Kidney epithelial cell (primary cell): ENCODE data around the gene DUSP3. TPM values are rescaled to one million over a fixed set of nuclear protein-coding genes. Genes with fewer than 3 reads are reported as not detected.

Experiments
- DNase-seq: peaks from one replicate; pipeline ENCODE4 v3.0.0-alpha.2; 2010; ENCODE audit warnings: low read depth
- H3K27me3 ChIP-seq: 2 replicates; pipeline ENCODE4 v1.6.0; 2011; ENCODE audit warnings: low read length; ENCODE audit not compliant: control insufficient read depth, insufficient read depth
- H3K36me3 ChIP-seq: 2 replicates; pipeline ENCODE4 v1.5.1; 2011; ENCODE audit warnings: low read length; ENCODE audit not compliant: control insufficient read depth, insufficient read depth
- H3K4me3 ChIP-seq: 2 replicates; pipeline ENCODE4 v1.5.1; 2011; ENCODE audit warnings: low read depth, mild to moderate bottlenecking, control low read depth, low read length
- total RNA-seq: library from RNA; depleted of rRNA; stranded (reverse); fragments of >200 nt; gene quantifications from 2 replicates; pipeline ENCODE4 v1.2.3, GENCODE V29; 2015
- TF ChIP-seq, protein P1 (sequence below): IDR thresholded peaks from 2 replicates; pipeline ENCODE4 v1.5.1; 2011; ENCODE audit warnings: mild to moderate bottlenecking, moderate library complexity, low read length, control low read depth, inconsistent platforms; ENCODE audit not compliant: insufficient read depth, poor library complexity, severe bottlenecking

Gene DUSP3
- total RNA-seq, 1 donor from 2014 or later, result 117 TPM

- Histone ChIP-seq H3K27me3 (no peaks in the 10 kb centered on the region), H3K4me3 (no peak overlapping the region), H3K36me3 (peaks cover 1% of the 10 kb centered on the region)
- TF ChIP-seq, protein P1, sequence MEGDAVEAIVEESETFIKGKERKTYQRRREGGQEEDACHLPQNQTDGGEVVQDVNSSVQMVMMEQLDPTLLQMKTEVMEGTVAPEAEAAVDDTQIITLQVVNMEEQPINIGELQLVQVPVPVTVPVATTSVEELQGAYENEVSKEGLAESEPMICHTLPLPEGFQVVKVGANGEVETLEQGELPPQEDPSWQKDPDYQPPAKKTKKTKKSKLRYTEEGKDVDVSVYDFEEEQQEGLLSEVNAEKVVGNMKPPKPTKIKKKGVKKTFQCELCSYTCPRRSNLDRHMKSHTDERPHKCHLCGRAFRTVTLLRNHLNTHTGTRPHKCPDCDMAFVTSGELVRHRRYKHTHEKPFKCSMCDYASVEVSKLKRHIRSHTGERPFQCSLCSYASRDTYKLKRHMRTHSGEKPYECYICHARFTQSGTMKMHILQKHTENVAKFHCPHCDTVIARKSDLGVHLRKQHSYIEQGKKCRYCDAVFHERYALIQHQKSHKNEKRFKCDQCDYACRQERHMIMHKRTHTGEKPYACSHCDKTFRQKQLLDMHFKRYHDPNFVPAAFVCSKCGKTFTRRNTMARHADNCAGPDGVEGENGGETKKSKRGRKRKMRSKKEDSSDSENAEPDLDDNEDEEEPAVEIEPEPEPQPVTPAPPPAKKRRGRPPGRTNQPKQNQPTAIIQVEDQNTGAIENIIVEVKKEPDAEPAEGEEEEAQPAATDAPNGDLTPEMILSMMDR, result no peak
- DNase-seq, result no peak
Observed at GRCh38 chr17:43822570-43823190, 43.9 kb upstream of the DUSP3 start.

- TF ChIP-seq, protein P1, result no peak
- no peak for DNase-seq
- H3K27me3 ChIP-seq, result no peaks in the 10 kb centered on the region
- no peak overlapping the region for H3K4me3 ChIP-seq
- H3K36me3 ChIP-seq, result peaks cover 1% of the 10 kb centered on the region
Observed at GRCh38 chr17:43820759-43821158, 42.0 kb upstream of the DUSP3 start.

- peaks cover 1% of the 10 kb centered on the region for H3K36me3 ChIP-seq
- TF ChIP-seq, protein P1, result no peak
- no peak for DNase-seq
- no peaks in the 10 kb centered on the region for H3K27me3 ChIP-seq
- H3K4me3 ChIP-seq, result no peak overlapping the region
Observed at GRCh38 chr17:43818966-43819365, 40.2 kb upstream of the DUSP3 start.

- Histone ChIP-seq H3K4me3 (no peak overlapping the region), H3K27me3 (no peaks in the 10 kb centered on the region), H3K36me3 (peaks cover 3% of the 10 kb centered on the region)
- no peak for DNase-seq
- TF ChIP-seq, protein P1, result no peak
Observed at GRCh38 chr17:43817826-43818225, 39.0 kb upstream of the DUSP3 start.

DNA sequence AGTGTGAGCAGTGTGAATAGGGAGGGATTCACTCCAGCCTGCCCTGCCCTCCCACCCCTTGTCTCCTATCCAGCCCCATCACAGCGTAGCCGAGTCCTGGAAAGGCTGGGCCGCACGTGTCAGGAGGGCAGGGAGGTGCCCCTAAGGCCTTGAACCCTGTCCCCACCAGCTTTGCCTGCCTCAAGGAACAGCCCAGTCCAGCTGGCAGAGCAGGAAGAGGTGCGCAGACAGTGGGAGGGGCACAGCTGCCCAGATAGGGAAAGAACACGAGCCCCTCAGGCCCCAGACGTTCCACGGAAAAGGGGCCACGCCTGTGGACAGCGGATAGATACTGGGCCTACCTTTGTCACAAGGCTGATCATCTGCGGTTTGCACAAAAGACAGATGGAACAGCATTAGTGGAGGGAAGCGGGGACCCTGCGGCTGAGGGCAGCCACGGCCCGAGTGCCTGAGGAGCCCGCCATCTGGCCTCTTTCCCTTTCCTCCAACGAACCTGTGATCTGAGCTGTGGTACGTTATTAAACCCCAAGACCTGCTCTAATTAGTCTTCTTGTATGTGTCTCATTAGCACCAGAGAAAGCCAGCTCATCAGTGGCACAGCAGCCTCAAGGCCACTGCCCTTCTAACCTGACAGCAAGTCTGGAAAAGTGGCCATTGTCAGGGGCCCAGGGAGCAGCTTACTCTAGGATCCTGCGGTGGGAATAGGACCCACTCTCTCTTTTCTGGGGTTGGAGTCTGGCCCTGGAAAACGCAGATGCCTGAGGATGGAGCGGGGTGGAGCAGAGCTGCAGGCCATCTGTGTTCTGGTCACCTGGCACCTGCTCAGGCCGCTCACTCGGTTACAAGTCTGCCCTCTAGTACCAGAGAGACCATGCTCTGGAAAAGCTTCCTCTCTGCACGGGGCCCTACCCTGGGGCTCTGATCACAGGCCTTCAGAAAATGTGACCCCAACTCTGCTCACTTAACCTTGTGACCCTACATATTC is 37.9 kb upstream of the DUSP3 start:
- no peak for DNase-seq
- H3K36me3 ChIP-seq, result peaks cover 3% of the 10 kb centered on the region
- H3K4me3 ChIP-seq, result no peak overlapping the region
- H3K27me3 ChIP-seq, result no peaks in the 10 kb centered on the region
- TF ChIP-seq, protein P1, result no peak
